H1 (cell line): ENCODE data around the gene CHCHD6. TPM values are rescaled to one million over a fixed set of nuclear protein-coding genes. Genes with fewer than 3 reads are reported as not detected.

Experiments used
- CTCF ChIA-PET: fragments of 300-600 bp; sonication (Branson Sonifier 250); formaldehyde crosslinking; loops from one replicate; lab custom pipeline; 2021; ENCODE audit not compliant: partially characterized antibody; lab: Charles Lee
- POLR2A ChIA-PET: fragments of 300-600 bp; sonication (Branson Sonifier 250); formaldehyde crosslinking; loops from one replicate; lab custom pipeline; 2021; ENCODE audit warnings: inconsistent platforms; ENCODE audit not compliant: partially characterized antibody; lab: Charles Lee
- DNase-seq, 2 experiments: peaks; one replicate each; pipeline versions ENCODE4 v3.0.0 to v3.0.0-alpha.2; 2010 to 2022; ENCODE audit warnings: low spot score in 2 of 2, low read depth in 1 of 2, mixed read lengths in 1 of 2
- FAIRE-seq: peaks from 2 replicates; lab custom pipeline; 2011; peaks lifted over from hg19 to GRCh38; lab: Jason Lieb, UNC
- H2AFZ ChIP-seq: 2 replicates; pipeline ENCODE4 v1.8.1; 2012; ENCODE audit warnings: low read length, inconsistent platforms
- H2AK5ac ChIP-seq: 2 replicates; pipeline ENCODE4 v1.6.1; 2013; ENCODE audit warnings: low read depth, low read length
- H2BK120ac ChIP-seq: replicated peaks from 2 replicates; pipeline ENCODE3; 2013; ENCODE audit warnings: low read depth, low read length, inconsistent platforms
- H2BK12ac ChIP-seq: 2 replicates; pipeline ENCODE4 v1.6.1; 2013; ENCODE audit warnings: low read depth, low read length
- H2BK15ac ChIP-seq: 2 replicates; pipeline ENCODE4 v1.6.1; 2013; ENCODE audit warnings: low read length
- H2BK20ac ChIP-seq: 2 replicates; pipeline ENCODE4 v1.6.1; 2013; ENCODE audit warnings: low read length
- H2BK5ac ChIP-seq: 2 replicates; pipeline ENCODE4 v1.6.1; 2013; ENCODE audit warnings: low read depth, low read length
- H3K14ac ChIP-seq: 2 replicates; pipeline ENCODE4 v1.6.1; 2013; ENCODE audit warnings: inconsistent platforms; ENCODE audit not compliant: insufficient read length
- H3K18ac ChIP-seq: 2 replicates; pipeline ENCODE4 v1.6.1; 2013; ENCODE audit warnings: low read length; ENCODE audit errors: extremely low read depth
- H3K23ac ChIP-seq: 2 replicates; pipeline ENCODE4 v1.6.1; 2013; ENCODE audit warnings: inconsistent platforms; ENCODE audit not compliant: insufficient read length
- H3K23me2 ChIP-seq: 2 replicates; pipeline ENCODE4 v1.6.1; 2013; ENCODE audit warnings: low read depth, low read length
- H3K27ac ChIP-seq: 2 replicates; pipeline ENCODE4 v1.6.1; 2011; ENCODE audit warnings: low read depth, low read length, inconsistent platforms
- H3K27me3 ChIP-seq, 4 experiments: replicated peaks in 1 of 4; 1 replicate in 1 of 4; 2 replicates in 3 of 4; pipeline versions ENCODE4 v1.6.1 to v1.8.1; 2011 to 2013; ENCODE audit warnings: low read length in 3 of 4, mild to moderate bottlenecking in 3 of 4, inconsistent platforms in 2 of 4, mixed read lengths in 2 of 4, moderate library complexity in 1 of 4; ENCODE audit not compliant: control insufficient read depth in 3 of 4, insufficient read depth in 3 of 4; ENCODE audit errors: extremely low read depth in 1 of 4
- H3K36me3 ChIP-seq, 4 experiments: 2 replicates each; pipeline versions ENCODE4 v1.6.1 to v1.8.1; 2011 to 2013; ENCODE audit warnings: mild to moderate bottlenecking in 4 of 4, low read length in 3 of 4, moderate library complexity in 2 of 4, control low read depth in 1 of 4, inconsistent platforms in 1 of 4; ENCODE audit not compliant: insufficient read depth in 4 of 4, control insufficient read depth in 2 of 4
- H3K4ac ChIP-seq: replicated peaks from 2 replicates; pipeline ENCODE3; 2013; ENCODE audit warnings: low read length, low read depth, mixed read lengths, inconsistent platforms; ENCODE audit not compliant: insufficient read length
- H3K4me1 ChIP-seq, 4 experiments: replicated peaks in 1 of 4; 1 replicate in 1 of 4; 2 replicates in 3 of 4; pipeline versions ENCODE4 v1.6.1 to v1.8.1; 2011 to 2013; ENCODE audit warnings: low read length in 3 of 4, inconsistent platforms in 2 of 4, mixed read lengths in 1 of 4; ENCODE audit not compliant: insufficient read depth in 4 of 4, control insufficient read depth in 3 of 4
- H3K4me2 ChIP-seq, 2 experiments: 2 replicates each; pipeline versions ENCODE4 v1.6.1 to v1.8.1; 2011 to 2013; ENCODE audit warnings: low read depth in 2 of 2, low read length in 2 of 2, control low read depth in 1 of 2, inconsistent platforms in 1 of 2, mild to moderate bottlenecking in 1 of 2; ENCODE audit not compliant: insufficient read depth in 1 of 2
- H3K4me3 ChIP-seq, 4 experiments: fragments of 200-600, 300-600 bp in 1 of 4; sonication (generic), shearing (Covaris generic), sonication (Bioruptor Twin) in 1 of 4; 2 replicates each; pipeline versions ENCODE4 v1.5.1 to v1.8.1; 2011 to 2016; ENCODE audit warnings: low read length in 4 of 4, low read depth in 3 of 4, control low read depth in 2 of 4, inconsistent platforms in 2 of 4, mild to moderate bottlenecking in 2 of 4, mixed read lengths in 1 of 4, moderate library complexity in 1 of 4; ENCODE audit not compliant: insufficient read depth in 2 of 4; ENCODE audit errors: extremely low read depth in 1 of 4
- H3K56ac ChIP-seq: replicated peaks from 2 replicates; pipeline ENCODE3; 2013; ENCODE audit warnings: low read depth, mild to moderate bottlenecking, mixed read lengths, low read length, inconsistent platforms; ENCODE audit not compliant: insufficient read length
- H3K79me1 ChIP-seq: 2 replicates; pipeline ENCODE4 v1.6.1; 2013; ENCODE audit warnings: low read depth, low read length, control low read depth
- H3K79me2 ChIP-seq, 2 experiments: 2 replicates each; pipeline versions ENCODE4 v1.6.1 to v1.8.1; 2012 to 2013; ENCODE audit warnings: low read length in 2 of 2, mild to moderate bottlenecking in 2 of 2, inconsistent platforms in 1 of 2; ENCODE audit not compliant: insufficient read depth in 2 of 2, control insufficient read depth in 1 of 2
- H3K9ac ChIP-seq, 4 experiments: replicated peaks in 1 of 4; 1 replicate in 1 of 4; 2 replicates in 3 of 4; pipeline versions ENCODE4 v1.6.1 to v1.8.1; 2011 to 2013; ENCODE audit warnings: low read depth in 3 of 4, low read length in 3 of 4, control low read depth in 2 of 4, mild to moderate bottlenecking in 2 of 4, moderate library complexity in 2 of 4, inconsistent platforms in 1 of 4; ENCODE audit errors: extremely low read depth in 1 of 4
- H3K9me3 ChIP-seq, 2 experiments: 2 replicates each; pipeline versions ENCODE4 v1.6.1 to v1.8.1; 2012 to 2013; ENCODE audit warnings: mild to moderate bottlenecking in 2 of 2, moderate library complexity in 2 of 2, control low read depth in 1 of 2, inconsistent platforms in 1 of 2, low read depth in 1 of 2, low read length in 1 of 2, mixed read lengths in 1 of 2; ENCODE audit not compliant: insufficient read depth in 2 of 2
- H4K20me1 ChIP-seq, 2 experiments: replicated peaks in 1 of 2; 2 replicates each; pipeline versions ENCODE3 to v1.8.1; 2011 to 2013; ENCODE audit warnings: inconsistent platforms in 2 of 2, low read length in 2 of 2, mild to moderate bottlenecking in 1 of 2; ENCODE audit not compliant: insufficient read depth in 2 of 2, control insufficient read depth in 1 of 2
- H4K5ac ChIP-seq: 2 replicates; pipeline ENCODE4 v1.6.1; 2013; ENCODE audit warnings: low read length, low read depth, mixed read lengths, inconsistent platforms; ENCODE audit not compliant: insufficient read length
- H4K8ac ChIP-seq: 2 replicates; pipeline ENCODE4 v1.8.0; 2013; ENCODE audit warnings: mild to moderate bottlenecking, moderate library complexity, low read length, inconsistent platforms; ENCODE audit not compliant: insufficient read depth; ENCODE audit errors: extremely low read depth
- H4K91ac ChIP-seq: replicated peaks from 2 replicates; pipeline ENCODE3; 2013; ENCODE audit warnings: low read length, mixed read lengths, inconsistent platforms; ENCODE audit not compliant: insufficient read length
- BRCA1 ChIP-seq: IDR thresholded peaks from 2 replicates; pipeline ENCODE4 v1.6.1; 2012; ENCODE audit warnings: low read depth, low read length, improper control_type of control experiment
- CBX8 ChIP-seq: fragments of 300-800, 300-1000 bp; sonication (generic); IDR thresholded peaks from 2 replicates; pipeline ENCODE4 v1.7.1; 2016; ENCODE audit warnings: low read depth, low read length, borderline replicate concordance
- CREB1 ChIP-seq: IDR thresholded peaks from 2 replicates; pipeline ENCODE4 v1.6.1; 2012; ENCODE audit warnings: inconsistent platforms
- CTBP2 ChIP-seq: IDR thresholded peaks from 2 replicates; pipeline ENCODE4 v1.7.0; 2011; ENCODE audit warnings: borderline replicate concordance, mild to moderate bottlenecking, moderate library complexity, mixed read lengths, low read length; ENCODE audit not compliant: insufficient read depth, insufficient read length
- JUND ChIP-seq: IDR thresholded peaks from 2 replicates; pipeline ENCODE4 v1.6.1; 2011; ENCODE audit warnings: mild to moderate bottlenecking, improper control_type of control experiment, low read length
- KDM1A ChIP-seq: fragments of 200-600, 300-600 bp; sonication (generic); IDR thresholded peaks from 2 replicates; pipeline ENCODE4 v1.7.1; 2016; ENCODE audit warnings: mild to moderate bottlenecking, low read length, borderline replicate concordance
- KDM5A ChIP-seq: fragments of 200-600 bp; IDR thresholded peaks from 2 replicates; pipeline ENCODE4 v1.7.1; 2012; ENCODE audit warnings: mild to moderate bottlenecking, low read length, inconsistent platforms, mixed read lengths
- MAFK ChIP-seq: IDR thresholded peaks from 2 replicates; pipeline ENCODE4 v1.6.1; 2012; ENCODE audit warnings: low read depth, mild to moderate bottlenecking, improper control_type of control experiment, low read length
- NANOG ChIP-seq: IDR thresholded peaks from 2 replicates; pipeline ENCODE4 v1.6.1; 2011; ENCODE audit warnings: low read length, low read depth, mild to moderate bottlenecking, inconsistent platforms; ENCODE audit not compliant: insufficient read depth, poor library complexity, severe bottlenecking
- NRF1 ChIP-seq: IDR thresholded peaks from 2 replicates; pipeline ENCODE4 v1.6.1; 2011; ENCODE audit warnings: mild to moderate bottlenecking, low read depth, low read length, improper control_type of control experiment
- POLR2A ChIP-seq, 2 experiments: IDR thresholded peaks; 1 replicate in 1 of 2; 2 replicates in 1 of 2; pipeline ENCODE4 v1.6.1; 2011; ENCODE audit warnings: low read depth in 2 of 2, low read length in 2 of 2, mild to moderate bottlenecking in 2 of 2; ENCODE audit errors: control extremely low read depth in 1 of 2
- SP4 ChIP-seq: IDR thresholded peaks from 2 replicates; pipeline ENCODE4 v1.6.1; 2012; ENCODE audit warnings: low read length, inconsistent platforms
- TBP ChIP-seq: IDR thresholded peaks from 2 replicates; pipeline ENCODE4 v1.6.1; 2011; ENCODE audit warnings: low read depth, low read length, improper control_type of control experiment
- TCF12 ChIP-seq: IDR thresholded peaks from 2 replicates; pipeline ENCODE4 v1.6.1; 2011; ENCODE audit warnings: low read depth, mild to moderate bottlenecking, low read length
- WGBS, 2 experiments: shearing (Covaris generic) in 1 of 2; methylation state at CpG; one replicate each; pipeline versions ENCODE4 v1.1.6 to v1.1.7; 2013 to 2015; ENCODE audit warnings: low lambda C conversion rate in 2 of 2, mixed read lengths in 2 of 2, inconsistent platforms in 1 of 2, low coverage in 1 of 2, missing lambda C conversion rate in 1 of 2; ENCODE audit not compliant: insufficient replicate concordance in 2 of 2, insufficient coverage in 1 of 2, insufficient read length in 1 of 2; ENCODE audit errors: extremely low coverage in 1 of 2, missing lambda C conversion rate in 1 of 2; 5-methylcytosine and 5-hydroxymethylcytosine counted together
- polyA plus RNA-seq, 7 experiments: library from polyadenylated mRNA; depleted of rRNA in 3 of 7; stranded (reverse) in 5 of 7; unstranded in 2 of 7; fragments of >200 nt in 5 of 7; fragments of 200-250 nt in 2 of 7; gene quantifications; 1 replicate in 5 of 7; 2 replicates in 1 of 7; 4 replicates in 1 of 7; pipeline versions ENCODE4 v1.2.1 to v1.2.3, GENCODE V29; 2011 to 2013; ENCODE audit warnings: missing spikeins in 2 of 7, mixed read lengths in 2 of 7
- total RNA-seq: library from RNA; stranded (reverse); fragmentation: NEBNext Ultra II Directional; extraction: Animal tissue kit (Norgen Biotek cat#: 25700); gene quantifications from 2 replicates; pipeline ENCODE4 v1.2.1, GENCODE V29; 2021

CHCHD6 gene
- total and polyA plus RNA-seq, 2 of the 8 experiments (the other 6 are each of a cell fraction or from before 2014, with no cell fraction given) = 32.4 to 37.6 TPM

GRCh38 chr3:127006781-127007436 lies 302.9 kb downstream of the CHCHD6 start:
- Histone ChIP-seq H3K4me1 (peaks cover 0 to 6% (median 5%) of the 10 kb centered on the region in 4 experiments; a peak in 6 of 7 replicates), H3K56ac (no peak overlapping the region), H3K36me3 (peaks cover 0 to 3% (median 2%) of the 10 kb centered on the region in 4 experiments; a peak in 5 of 8 replicates), H3K23me2 (no peaks in the 10 kb centered on the region), H2BK20ac (no peak overlapping the region), H3K4ac (no peak overlapping the region), H3K27me3 (no peaks in the 10 kb centered on the region), H4K8ac (no peak overlapping the region), H2AK5ac (no peak overlapping the region), H3K4me3 (no peak overlapping the region), H3K79me1 (no peaks in the 10 kb centered on the region), H4K20me1 (peaks cover 6 to 11% of the 10 kb centered on the region in 2 experiments), H4K5ac (no peak overlapping the region), H2BK12ac (no peak overlapping the region), H2BK5ac (peak overlapping the region; percentile 24; the same call in 1 of the 2 replicates), H3K14ac (no peak overlapping the region), H3K27ac (no peak overlapping the region), H3K4me2 (no peak overlapping the region), H2BK15ac (no peak overlapping the region), H3K9me3 (no peaks in the 10 kb centered on the region), H3K23ac (no peak overlapping the region), H4K91ac (no peak overlapping the region), H3K18ac (no peak overlapping the region), H3K79me2 (peaks cover 0 to 4% of the 10 kb centered on the region in 2 experiments; a peak in 1 of 4 replicates), H2BK120ac (no peak overlapping the region), H2AFZ (no peak overlapping the region), H3K9ac (no peak overlapping the region)
- POLR2A ChIA-PET = interaction anchor here (0.6 kb wide), 1 partner anchor 536 kb away, joined by 3 read pairs; no protein-coding TSS in a partner anchor
- FAIRE-seq (no peak), DNase-seq (no peak)
- CTCF ChIA-PET = interaction anchor here (1.0 to 1.6 kb wide), 3 partner anchors 12 to 449 kb away, joined by 3 to 5 read pairs (median 3); no protein-coding TSS in a partner anchor
- WGBS, 2 experiments = 90% methylated on average over 7 of the region's 8 CpGs; no CpG with 5 or more reads in 1 of the 2 experiments
- TF ChIP-seq BRCA1 = no peak
- no peak for TF ChIP-seq MAFK
- TF ChIP-seq TBP = no peak
- TF ChIP-seq POLR2A (IDR thresholded peaks at IDR 0.05; ENCODE audit: control extremely low read depth in 1 of 2, low read depth in 2 of 2, low read length in 2 of 2) = no peak
- TF ChIP-seq KDM5A = no peak
- TF ChIP-seq KDM1A = no peak
- TF ChIP-seq JUND = no peak
- TF ChIP-seq TCF12 = no peak
- TF ChIP-seq CTBP2 = no peak
- TF ChIP-seq NANOG = no peak
- TF ChIP-seq CBX8 = no peak
- TF ChIP-seq NRF1 = no peak
- no peak for TF ChIP-seq SP4
- TF ChIP-seq CREB1 = no peak
